GM12892 (cell line): ENCODE measurements around the gene NETO1.

ENCODE experiments used
- POLR2A ChIP-seq: IDR thresholded peaks from 2 replicates; pipeline ENCODE4 v1.6.1; 2011; ENCODE audit warnings: low read depth, low read length, control low read depth
- POLR2AphosphoS5 ChIP-seq: IDR thresholded peaks from 2 replicates; pipeline ENCODE4 v1.6.1; 2011; ENCODE audit warnings: low read depth, low read length, control low read depth
- TAF1 ChIP-seq: IDR thresholded peaks from 2 replicates; pipeline ENCODE4 v1.6.1; 2011; ENCODE audit warnings: low read depth, mild to moderate bottlenecking, control low read depth, low read length, borderline replicate concordance

DNA sequence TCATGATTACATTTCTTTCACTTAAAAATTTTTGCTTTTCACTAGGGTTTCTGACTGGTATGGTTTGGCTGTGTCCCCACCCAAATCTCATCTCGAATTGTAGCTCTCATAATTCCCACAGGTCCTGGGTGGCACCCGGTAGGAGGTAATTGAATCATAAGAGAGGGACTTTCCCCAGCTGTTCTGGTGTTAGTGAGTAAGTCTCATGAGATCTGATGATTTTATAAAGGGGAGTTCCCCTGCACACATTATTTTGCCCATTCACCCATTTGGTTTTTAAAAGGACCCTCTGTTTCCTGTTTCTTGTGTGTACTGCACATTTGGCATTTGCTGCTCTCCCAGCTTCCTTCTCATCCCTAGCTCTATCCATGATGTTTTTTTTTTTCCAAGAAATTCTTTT is 27.8 kb upstream of the NETO1 start:
- TF ChIP-seq POLR2A: no peak
- no peak for TF ChIP-seq TAF1
- TF ChIP-seq POLR2AphosphoS5: no peak
